ENCODE data around the gene ELAVL2.

GRCh38 chr9:23775549-23775948 is 50.5 kb downstream of the ELAVL2 start:
- TF ChIP-seq CTCF (IDR thresholded peaks at IDR 0.05) = no peak
- no peak for TF ChIP-seq FOXJ3 (CRISPR knock-in tag; IDR thresholded peaks at IDR 0.05; ENCODE audit: borderline replicate concordance)
